Measurements from ENCODE around the gene TMC3. TPM values are rescaled to one million over a fixed set of nuclear protein-coding genes. Genes with fewer than 3 reads are reported as not detected.

TMC3 gene
- total and polyA plus RNA-seq, 2 donors from 2014 or later: not detected

GRCh38 chr15:81407718-81408117 is 33.7 kb upstream of the TMC3 start:
- no peak for TF ChIP-seq CTCF (IDR thresholded peaks at IDR 0.05; ENCODE audit: borderline replicate concordance, extremely low read depth, insufficient read depth)
- H3K9me3 ChIP-seq (ENCODE audit: control insufficient read depth in 2 of 3, insufficient read depth in 1 of 3, low read length in 3 of 3): no peaks in the 10 kb centered on the region
- FAIRE-seq: no peak
- intact Hi-C loops (cut with DNase I): no loop called here
- H3K4me3 ChIP-seq (ENCODE audit: low read length in 3 of 3): no peak overlapping the region
- H3K27me3 ChIP-seq (ENCODE audit: control insufficient read depth, insufficient read depth, low read length): no peaks in the 10 kb centered on the region
- H3K36me3 ChIP-seq (ENCODE audit: control insufficient read depth in 2 of 3, insufficient read depth in 3 of 3, low read length in 3 of 3): no peaks in the 10 kb centered on the region
- H3K27ac ChIP-seq (ENCODE audit: low read depth in 2 of 2, low read length in 2 of 2): no peak overlapping the region
- no peak overlapping the region for H3K9ac ChIP-seq (ENCODE audit: low read length in 3 of 3)
- no peaks in the 10 kb centered on the region for H3K4me1 ChIP-seq (ENCODE audit: control insufficient read depth in 2 of 3, insufficient read depth in 2 of 3, low read depth in 1 of 3, low read length in 3 of 3)
- DNase-seq: peak in 2 of 5 donors; percentile 21

- H3K27me3 ChIP-seq (ENCODE audit: control insufficient read depth, insufficient read depth, low read length): no peaks in the 10 kb centered on the region
- no peaks in the 10 kb centered on the region for H3K4me1 ChIP-seq (ENCODE audit: control insufficient read depth in 2 of 3, insufficient read depth in 2 of 3, low read depth in 1 of 3, low read length in 3 of 3)
- no peaks in the 10 kb centered on the region for H3K36me3 ChIP-seq (ENCODE audit: control insufficient read depth in 2 of 3, insufficient read depth in 3 of 3, low read length in 3 of 3)
- no peak overlapping the region for H3K9ac ChIP-seq (ENCODE audit: low read length in 3 of 3)
- FAIRE-seq: no peak
- no peaks in the 10 kb centered on the region for H3K9me3 ChIP-seq (ENCODE audit: control insufficient read depth in 2 of 3, insufficient read depth in 1 of 3, low read length in 3 of 3)
- no peak for DNase-seq
- H3K4me3 ChIP-seq (ENCODE audit: low read length in 3 of 3): no peak overlapping the region
- no peak for TF ChIP-seq CTCF (IDR thresholded peaks at IDR 0.05; ENCODE audit: borderline replicate concordance, extremely low read depth, insufficient read depth)
- intact Hi-C loops (cut with DNase I): no loop called here
- H3K27ac ChIP-seq (ENCODE audit: low read depth in 2 of 2, low read length in 2 of 2): no peak overlapping the region
These were observed 33.2 kb upstream of the TMC3 start for GRCh38 chr15:81407176-81407575.

GRCh38 chr15:81400640-81401236 is 26.7 kb upstream of the TMC3 start:
- Histone ChIP-seq H3K9ac (ENCODE audit: low read length in 3 of 3) (no peak overlapping the region), H3K4me1 (ENCODE audit: control insufficient read depth in 2 of 3, insufficient read depth in 2 of 3, low read depth in 1 of 3, low read length in 3 of 3) (no peaks in the 10 kb centered on the region), H3K36me3 (ENCODE audit: control insufficient read depth in 2 of 3, insufficient read depth in 3 of 3, low read length in 3 of 3) (no peaks in the 10 kb centered on the region), H3K4me3 (ENCODE audit: low read length in 3 of 3) (no peak overlapping the region), H3K27me3 (ENCODE audit: control insufficient read depth, insufficient read depth, low read length) (no peaks in the 10 kb centered on the region), H3K9me3 (ENCODE audit: control insufficient read depth in 2 of 3, insufficient read depth in 1 of 3, low read length in 3 of 3) (no peaks in the 10 kb centered on the region), H3K27ac (ENCODE audit: low read depth in 2 of 2, low read length in 2 of 2) (no peak overlapping the region)
- DNase-seq (peak in 2 of 5 donors; percentile 54 to 66), FAIRE-seq (peak; percentile 35)
- intact Hi-C loops (cut with DNase I): loop anchor here (5.0 kb wide), 1 partner anchor 128 kb away; no protein-coding TSS in a partner anchor
- peak; percentile 75 for TF ChIP-seq CTCF (IDR thresholded peaks at IDR 0.05; ENCODE audit: borderline replicate concordance, extremely low read depth, insufficient read depth)
